HG03159 (cell line): ENCODE data around the gene RNASEH1.

Experiments
- ATAC-seq: cut with Tn5 transposase; IDR thresholded peaks from one replicate; pipeline ENCODE4 v1.9.1; 2021; ENCODE audit warnings: mild to moderate bottlenecking, moderate library complexity; ENCODE audit not compliant: unreplicated experiment

RNASEH1 gene, protein sequence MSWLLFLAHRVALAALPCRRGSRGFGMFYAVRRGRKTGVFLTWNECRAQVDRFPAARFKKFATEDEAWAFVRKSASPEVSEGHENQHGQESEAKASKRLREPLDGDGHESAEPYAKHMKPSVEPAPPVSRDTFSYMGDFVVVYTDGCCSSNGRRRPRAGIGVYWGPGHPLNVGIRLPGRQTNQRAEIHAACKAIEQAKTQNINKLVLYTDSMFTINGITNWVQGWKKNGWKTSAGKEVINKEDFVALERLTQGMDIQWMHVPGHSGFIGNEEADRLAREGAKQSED

DNA sequence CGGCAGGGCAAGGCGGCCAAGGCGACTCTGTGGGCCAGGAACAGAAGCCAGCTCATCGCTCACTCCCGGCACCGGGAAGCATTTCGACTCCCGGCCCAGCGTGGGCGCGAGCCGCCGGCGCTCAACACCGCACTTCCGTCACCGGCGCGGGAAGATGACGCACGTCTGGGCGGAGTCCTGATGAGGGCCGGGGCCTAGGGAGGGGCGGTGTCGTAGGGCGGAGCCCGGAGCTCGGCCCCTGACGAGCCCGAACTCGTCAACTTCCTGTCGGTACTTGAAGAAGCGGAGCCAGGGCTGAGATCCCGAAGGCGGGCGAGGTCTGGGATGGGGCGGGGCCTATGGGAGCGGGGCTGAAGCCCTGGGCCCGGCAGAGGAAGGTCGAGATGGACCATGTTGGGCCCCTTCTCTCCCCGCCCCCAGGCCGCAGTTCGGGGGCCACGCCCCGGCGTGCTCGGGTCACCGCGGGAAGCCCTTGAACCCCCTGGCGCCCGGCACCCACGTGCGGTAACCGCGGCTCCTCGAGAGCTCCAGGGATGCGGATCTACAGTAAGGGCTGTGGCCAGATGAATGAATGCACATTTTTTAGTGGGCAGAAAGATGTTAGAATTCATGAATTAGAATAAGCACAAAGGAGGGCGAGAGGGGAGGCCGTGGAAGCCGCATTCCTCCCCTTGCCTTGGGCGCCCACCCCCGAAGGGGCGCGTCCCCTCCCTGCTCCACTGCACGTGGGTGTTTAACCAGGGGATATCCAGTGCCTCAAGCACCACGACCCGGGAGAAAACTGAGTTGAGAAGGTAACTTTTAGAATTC, at the start of gene RNASEH1:
Gene RNASEH1 (minus strand): TSS at position 129 of the 810 bp plus-strand sequence. CDS start 73 bp downstream, at position 56.
- peak; percentile 97 for ATAC-seq

DNA sequence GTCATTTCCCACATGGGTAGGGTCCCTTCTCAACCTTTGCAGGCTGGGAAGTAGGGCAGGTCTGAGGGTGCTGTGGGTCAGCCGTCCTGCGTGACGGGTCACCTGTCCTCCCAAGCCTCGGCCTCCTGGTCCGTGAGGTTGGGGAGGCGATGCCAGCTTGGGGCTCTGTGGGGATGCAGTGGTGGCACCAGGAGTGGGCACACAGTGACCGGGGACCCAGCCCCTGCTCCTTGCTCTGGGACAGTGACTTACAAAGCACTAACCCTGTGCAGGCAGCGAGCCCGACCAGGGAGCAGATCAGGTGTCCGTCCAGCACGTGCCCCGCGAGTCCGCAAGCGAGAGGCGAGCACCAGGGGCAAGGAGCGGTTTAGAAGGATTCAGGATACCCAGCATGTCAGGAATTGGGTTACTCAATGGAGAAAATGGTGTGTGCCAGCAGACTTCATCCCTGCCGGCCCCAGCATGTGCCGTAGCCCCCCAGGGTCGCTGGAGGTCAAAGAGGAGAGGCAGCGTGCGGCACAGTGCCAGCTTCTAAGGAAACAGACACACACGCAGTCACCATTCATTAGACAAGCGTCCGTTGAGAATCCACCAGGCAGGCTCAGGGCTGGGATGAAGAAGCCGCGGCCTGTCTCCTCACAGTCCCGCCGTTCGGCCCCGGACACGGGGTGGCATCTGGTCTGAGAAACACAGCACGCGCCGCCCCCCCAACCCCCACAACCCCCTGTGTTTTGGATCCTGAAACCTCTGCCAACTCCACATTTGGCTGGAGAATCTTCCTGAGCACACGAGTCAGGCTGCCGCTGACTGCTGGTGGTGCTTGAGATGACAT, 48.5 kb upstream of the RNASEH1 start:
- no peak for ATAC-seq

DNA sequence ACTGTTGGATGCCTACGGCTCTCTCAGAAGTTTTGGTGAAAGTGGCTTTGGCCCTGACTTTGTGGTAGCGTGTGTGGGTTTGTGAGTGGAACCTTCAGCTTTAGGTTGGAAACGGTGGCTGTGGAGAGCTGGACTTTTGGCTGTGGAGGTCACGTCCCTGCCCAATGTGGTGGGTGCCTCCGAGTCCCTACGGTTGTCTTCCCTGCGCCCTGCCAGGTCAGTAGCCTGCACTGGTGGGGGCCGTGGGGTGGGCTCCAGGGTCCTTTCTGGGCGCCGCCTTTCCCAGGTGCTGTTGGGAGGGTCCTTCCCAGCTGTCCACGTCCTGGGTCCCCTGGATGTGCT, 47.9 kb upstream of the RNASEH1 start:
- no peak for ATAC-seq

DNA sequence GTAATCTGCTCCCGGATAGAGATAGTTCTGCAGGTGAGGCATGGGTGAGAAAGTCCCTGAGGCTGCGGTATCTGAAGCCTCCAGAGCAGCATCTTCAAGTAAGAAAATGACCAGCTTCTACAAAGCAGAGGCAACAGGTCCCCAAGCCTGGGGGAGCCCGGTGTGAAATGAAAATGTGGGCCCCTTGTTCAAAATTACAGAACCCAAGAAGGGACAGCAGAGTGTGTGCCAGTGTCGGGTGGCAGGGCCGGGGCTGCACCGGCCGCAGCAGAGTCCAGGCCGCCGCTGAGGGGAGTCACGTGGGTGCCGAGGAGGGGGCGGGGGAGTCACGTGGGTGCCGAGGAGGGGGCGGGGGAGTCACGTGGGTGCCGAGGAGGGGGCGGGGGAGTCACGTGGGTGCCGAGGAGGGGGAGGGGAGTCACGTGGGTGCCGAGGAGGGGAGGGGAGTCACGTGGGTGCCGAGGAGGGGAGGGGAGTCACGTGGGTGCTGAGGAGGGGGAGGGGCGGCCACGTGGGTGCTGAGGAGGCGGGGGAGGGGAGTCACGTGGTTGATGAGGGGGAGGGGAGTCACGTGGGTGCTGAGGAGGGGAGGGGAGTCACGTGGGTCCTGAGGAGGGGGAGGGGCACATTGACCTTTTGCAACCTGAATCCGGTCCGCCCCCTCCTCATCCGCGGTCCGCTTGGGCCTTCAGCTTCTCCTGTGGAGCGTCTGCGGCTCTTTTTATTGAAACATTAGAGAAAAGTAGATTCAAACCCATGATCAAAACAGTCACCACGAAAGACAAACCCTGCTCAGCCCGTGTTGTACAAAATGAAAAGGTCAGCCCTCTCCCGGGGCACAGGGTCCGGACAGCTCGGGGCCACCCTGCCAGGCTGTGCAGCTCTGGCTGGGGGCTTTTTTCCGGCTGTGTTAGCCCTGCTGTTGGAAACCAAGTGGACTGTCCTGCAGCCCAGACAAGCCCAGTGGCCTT, 47.1 kb upstream of the RNASEH1 start:
- ATAC-seq = no peak

DNA sequence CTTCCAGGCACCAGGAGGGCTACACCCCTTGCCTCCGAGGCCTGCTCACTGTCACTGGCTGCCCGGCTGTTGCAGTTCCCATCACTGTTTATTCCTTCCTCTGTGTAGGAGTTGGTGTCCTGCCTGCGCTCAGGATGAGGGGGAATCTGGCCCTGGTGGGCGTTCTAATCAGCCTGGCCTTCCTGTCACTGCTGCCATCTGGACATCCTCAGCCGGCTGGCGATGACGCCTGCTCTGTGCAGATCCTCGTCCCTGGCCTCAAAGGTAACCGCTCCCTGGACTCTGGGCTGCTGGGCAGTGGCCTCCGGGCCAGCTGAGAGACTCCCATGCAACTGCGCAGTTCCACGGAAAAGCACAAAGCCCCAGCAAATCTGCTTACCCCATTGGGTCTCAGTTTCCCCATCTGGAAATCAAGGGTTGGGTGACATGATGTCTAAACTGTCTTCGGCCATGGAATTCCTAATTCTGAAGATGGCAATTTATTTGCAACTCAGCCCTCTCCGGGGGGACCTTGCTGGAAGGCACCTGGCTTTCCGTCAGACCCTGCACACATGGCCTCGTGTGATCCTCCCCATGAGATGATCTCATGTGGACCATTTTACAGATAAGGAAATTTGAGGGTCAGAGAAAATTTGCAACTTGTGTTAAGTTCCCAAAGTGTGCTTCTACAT, 46.2 kb upstream of the RNASEH1 start:
- ATAC-seq = no peak

DNA sequence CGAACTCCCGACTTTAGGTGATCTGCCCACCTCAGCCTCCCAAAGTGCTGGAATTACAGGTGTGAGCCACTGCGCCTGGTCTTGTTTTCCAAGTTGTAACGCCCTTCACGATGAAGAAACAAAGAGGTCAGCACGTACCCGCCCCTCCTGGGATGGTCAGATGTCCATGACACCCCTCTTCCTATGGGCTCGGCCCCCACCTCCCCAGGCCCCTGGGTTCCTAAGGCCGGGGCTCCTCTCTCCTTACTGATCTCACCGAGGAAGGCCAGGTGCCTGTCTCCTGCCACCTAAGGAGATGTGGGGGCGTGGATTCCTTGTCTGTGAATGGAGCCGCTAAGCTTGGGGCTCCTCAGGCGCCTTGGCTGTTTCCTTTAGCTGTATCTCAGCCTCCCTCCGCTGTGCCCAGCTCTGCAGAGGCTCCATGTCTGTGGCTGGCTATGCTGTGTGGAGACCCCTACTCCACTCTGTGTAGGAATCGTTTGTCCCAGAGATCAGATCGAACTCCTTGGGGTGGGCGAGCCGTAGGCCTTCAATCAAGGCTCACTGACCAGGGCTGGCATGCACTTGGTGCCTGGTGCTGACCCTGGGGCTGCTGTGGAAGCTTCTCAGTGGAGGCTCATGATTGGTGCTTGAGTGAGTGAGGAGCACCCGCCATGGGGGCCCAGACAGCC, 45.5 kb upstream of the RNASEH1 start:
- ATAC-seq = no peak

DNA sequence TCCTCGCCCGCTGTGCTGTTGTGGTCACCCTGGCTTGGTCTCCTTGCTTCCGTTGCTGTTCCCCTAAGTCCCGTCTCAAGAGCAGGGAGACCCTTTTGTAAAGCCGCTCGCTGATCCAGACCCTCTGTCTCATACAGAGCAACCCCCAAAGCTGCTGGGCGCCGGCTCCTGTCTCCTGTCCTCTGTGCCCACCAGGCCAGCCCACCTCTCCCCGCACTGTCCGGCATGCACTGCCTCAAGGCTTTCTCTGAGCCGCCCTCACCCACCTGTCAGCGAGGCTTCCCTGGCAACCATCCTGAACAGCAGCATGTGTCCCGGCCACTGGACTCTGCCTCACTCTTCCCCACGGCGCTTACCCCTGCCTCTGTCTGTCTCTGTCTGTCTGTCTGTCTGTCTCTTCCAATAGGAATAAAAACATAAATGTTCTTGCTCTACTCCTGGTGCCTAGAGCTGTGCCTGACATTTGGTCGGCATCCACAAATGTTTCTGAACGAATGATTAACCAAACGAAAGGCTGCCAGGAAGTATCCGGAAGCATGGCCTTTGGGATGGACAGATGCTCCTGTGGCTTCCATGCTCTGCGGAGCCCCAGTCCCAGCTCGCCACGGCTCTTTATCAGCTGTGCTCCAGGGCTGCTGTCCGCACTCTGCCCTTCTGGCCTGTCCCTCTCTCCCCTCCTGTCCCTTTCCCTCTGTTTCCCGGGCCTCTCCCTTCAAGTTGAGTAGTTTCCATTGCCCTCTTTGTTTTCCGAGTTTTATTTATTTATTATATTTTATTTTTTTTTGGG, 44.6 kb upstream of the RNASEH1 start:
- ATAC-seq = no peak

DNA sequence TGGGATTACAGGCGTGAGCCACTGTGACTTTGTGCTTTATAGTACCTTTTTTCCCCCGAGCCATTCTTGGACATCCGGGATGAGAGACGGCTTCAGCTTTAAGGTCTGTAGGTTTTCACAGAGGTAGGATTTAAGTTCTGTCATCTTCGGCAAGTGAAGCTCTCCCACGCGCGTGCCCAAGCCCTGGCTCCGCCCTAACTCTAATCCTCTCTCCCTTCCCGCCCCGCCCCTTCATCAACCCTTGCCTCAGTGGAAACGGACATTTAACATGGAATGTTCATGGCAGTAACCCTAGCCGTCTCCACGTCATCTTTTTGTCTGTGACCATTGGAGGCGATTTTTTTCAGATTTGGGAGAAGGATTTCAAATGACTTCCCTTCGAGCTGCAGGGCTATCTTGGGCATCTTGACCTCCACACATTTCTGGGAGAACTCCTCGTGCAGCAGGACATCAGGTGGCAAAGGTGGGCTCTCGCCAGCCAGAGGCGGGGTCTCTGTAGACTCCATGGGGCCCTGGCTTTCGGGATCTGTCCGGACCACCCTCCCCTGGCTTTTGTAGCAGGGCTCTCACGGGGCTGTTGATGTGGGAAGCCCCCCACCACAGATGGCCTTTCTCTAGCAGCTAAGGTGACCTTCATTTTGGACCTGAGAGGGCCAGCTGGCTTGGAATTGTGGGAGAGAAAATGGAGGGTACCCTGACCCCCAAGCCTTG, 43.6 kb upstream of the RNASEH1 start:
- ATAC-seq = no peak

DNA sequence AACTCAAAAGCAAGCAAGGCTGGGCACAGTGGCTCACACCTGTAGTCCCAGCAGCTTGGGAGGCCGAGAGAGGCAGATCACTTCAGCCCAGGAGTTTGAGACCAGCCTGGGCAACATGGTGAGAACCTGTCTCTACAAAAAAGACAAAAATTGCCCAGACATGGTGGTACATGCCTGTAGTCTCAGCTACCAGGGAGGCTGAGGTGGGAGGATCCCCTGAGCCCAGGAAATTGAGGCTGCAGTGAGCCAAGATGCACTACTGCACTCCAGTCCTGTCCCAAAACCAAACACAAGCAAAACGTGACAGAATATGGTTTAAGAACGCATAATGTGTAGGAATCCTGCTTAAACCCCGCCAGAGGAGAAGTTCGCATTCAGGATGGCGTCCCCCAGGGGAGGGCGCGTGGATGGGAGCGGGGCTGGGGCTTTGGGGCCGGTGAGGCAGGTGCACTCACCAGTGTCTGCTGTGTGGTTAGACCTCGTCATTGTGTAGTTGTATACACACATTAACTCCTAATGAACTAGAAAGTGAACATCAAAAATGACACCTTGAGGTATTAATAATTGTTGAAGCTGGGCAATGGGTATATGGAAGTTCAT, 42.2 kb upstream of the RNASEH1 start:
- no peak for ATAC-seq

DNA sequence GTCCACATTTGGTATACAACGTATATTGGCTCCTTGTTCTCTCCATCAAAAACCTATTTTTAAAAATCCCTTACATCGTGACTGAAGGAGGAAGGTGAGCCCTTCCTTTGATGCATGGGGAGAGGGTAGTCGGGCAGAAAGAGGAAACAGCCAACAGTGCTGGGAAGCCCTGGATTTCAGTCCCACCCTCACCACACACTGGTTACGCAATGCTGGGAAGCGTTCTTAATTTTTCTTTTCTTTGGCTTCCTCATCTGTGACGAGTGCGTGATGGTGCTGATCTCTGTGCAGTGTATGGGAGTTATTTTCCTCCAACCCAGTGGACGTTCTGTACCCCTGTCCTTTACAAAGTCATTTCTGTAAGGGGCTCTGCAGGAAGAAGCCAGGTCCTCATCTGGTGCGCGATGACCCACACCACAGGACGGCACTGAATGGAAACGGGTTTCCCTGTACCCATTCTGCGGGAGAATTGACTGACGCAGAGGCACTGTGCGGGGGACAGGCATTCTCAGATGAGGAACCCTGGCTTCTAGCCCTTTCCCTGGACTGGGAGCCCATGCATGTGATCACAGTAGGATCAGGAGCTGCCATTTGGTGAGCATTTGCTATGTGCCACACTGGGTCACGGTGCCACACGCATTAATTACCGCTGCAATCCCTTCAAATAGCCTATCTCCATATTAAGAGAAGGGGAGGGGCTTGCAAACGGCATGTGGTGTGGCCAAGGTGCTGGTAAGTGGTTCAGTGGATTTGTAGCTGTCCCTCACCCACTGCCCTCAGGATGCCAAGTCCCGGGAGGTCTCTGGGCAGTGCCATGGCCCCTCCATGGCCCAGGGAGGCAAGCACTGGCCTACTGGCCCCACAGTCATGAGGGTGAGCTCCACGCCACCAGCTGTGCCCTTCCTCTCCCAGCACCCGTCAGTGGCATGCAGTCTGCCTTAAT, 41.0 kb upstream of the RNASEH1 start:
- ATAC-seq = no peak

DNA sequence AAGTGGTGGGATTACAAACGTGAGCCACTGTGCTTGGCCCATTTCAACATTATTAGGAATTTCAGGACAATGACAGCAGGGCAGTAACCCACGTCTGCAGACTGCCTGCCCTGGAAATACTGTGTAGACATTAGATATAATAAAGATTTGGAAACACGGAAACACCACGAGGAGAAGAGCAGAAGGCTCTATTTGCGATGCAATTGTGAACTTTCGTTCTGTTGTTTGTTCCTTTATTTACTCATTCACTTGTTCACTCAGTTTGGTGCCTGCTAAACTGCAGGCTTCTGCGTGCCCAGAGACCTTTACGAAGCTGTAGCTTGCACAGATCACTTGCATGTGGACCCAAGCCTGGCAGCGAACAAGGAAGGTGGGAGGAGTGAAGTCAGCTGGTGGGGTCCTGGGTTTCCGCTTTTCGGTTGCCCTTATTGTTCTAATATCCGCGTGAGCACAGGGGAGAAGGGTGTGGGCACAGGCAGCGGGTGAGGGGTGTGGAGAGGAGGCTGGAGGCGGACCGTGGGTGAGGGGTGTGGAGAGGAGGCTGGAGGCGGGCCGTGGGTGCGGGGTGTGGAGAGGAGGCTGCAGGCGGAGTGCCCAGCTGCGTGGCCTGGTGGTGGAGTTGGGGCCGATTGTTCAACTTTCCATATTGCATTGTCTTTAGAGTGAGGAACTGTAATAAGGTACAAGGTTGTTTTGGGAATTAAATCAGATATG, 40.2 kb upstream of the RNASEH1 start:
- no peak for ATAC-seq

DNA sequence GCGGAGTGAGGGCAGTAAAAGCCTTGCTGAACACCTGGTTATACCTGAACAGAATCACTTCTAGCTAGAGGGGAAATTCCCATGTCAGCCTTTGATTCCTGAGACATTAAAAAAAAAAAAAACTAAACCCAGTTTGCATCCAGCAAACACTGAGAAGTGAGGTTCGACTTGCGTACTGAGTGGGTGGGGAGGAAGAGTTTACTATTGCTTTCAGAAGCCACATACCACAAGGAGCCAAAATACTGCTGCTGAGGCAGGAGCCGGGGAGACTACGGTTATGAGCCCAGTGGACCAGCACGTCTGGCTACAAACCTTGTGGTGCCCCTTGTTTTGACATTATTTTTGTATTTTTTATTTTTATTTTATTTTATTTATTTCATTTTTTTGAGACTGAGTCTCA, 39.4 kb upstream of the RNASEH1 start:
- ATAC-seq = no peak

DNA sequence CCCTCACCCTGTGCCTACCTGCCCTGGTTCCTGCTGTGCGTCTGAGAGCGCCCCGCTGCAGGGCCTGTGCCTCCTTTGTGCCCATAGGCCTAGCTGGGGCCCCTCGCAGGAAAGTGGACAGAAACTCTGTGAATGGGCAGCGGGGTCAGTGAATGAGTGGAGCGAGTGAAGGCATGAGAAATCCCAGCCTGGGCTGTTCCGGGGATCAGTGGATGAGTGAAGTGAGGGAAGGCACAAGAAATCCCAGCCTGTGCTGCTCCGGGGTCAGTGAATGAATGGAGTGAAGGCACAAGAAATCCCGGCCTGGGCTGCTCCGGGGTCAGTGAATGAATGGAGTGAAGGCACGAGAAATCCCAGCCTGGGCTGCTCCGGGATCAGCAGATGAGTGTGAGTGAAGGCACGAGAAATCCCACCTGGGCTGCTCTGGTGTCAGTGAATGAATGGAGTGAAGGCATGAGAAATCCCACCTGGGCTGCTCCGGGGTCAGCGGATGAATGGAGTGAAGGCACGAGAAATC, 38.8 kb upstream of the RNASEH1 start:
- no peak for ATAC-seq

DNA sequence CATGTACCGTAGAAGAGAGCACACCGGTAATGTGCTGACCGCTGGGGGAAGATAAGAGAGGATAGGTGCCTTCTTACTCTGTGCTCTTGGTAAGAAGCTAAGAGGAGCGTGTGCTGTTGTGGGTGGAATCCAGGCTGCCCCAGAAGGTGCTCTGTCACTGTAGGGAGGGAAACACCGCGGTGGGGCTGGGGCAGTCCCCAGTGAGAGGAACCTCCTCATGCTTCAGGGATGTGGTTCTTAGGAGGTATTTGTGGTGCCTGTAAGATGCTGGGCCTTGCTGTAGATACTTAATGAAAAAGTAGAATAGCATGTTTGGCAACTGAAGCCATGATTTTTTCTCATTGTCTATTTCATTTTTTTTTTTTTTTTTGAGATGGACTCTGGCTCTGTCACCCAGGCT, 37.9 kb upstream of the RNASEH1 start:
- peak; percentile 78 for ATAC-seq

DNA sequence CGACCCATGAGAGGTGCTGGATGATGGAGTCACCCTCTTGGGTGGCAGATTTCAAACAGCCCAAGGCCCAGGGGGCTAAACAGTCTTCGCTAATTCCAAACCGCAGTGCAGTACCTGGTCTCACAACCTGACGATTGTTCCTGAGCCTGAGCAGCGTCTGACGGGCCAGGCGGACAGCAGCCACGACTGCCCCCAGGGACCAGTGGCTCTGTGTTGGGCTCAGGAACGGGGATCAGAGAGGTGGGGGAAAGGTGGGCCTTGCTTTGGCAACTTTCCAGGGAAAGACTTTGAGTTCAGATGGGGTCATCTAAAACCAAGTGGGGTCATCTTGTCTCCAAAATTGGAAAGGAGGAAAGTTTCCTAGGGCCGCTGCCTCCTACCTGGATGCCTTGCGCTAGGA, 37.3 kb upstream of the RNASEH1 start:
- no peak for ATAC-seq
